HG03025 (cell line): Measurements from ENCODE around the gene UFD1.

Source experiments
- ATAC-seq: cut with Tn5 transposase; IDR thresholded peaks from one replicate; pipeline ENCODE4 v1.9.1; 2021; ENCODE audit warnings: mild to moderate bottlenecking, moderate library complexity; ENCODE audit not compliant: unreplicated experiment, low FRiP score

Gene UFD1

DNA sequence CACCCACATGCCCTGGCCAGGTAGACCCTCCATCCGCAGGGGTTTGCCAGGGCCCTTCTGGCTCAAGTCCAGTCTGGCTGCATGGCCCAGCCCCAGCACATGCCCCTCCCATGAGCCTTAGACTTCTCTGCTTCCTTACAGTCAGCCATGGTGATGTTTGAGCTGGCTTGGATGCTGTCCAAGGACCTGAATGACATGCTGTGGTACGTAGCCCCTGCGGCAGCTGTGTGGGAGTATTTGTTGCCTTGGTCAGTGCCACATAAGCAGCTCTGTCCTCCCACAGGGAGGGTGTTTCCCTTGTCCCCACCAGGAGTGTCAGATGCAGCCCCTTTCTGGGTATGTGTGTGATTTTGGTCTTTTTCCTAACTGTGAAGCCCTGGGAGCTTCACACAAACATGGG, 18.3 kb upstream of the UFD1 start:
- ATAC-seq, result no peak

DNA sequence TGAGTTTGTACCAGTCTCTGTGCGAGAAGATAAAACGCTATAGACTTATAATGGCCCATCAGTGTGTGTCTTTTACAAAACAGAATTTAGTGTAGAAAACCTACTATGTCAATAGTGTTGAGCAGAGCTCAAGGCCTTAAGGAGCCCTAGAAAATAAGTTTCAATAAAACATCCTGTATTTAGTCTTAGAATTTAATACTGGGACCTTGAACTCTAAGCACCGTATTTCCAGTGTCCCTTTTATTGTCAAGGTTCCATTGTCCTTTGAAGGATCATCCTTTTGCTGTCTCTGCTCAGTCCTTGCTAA, 17.3 kb upstream of the UFD1 start:
- ATAC-seq, result no peak

DNA sequence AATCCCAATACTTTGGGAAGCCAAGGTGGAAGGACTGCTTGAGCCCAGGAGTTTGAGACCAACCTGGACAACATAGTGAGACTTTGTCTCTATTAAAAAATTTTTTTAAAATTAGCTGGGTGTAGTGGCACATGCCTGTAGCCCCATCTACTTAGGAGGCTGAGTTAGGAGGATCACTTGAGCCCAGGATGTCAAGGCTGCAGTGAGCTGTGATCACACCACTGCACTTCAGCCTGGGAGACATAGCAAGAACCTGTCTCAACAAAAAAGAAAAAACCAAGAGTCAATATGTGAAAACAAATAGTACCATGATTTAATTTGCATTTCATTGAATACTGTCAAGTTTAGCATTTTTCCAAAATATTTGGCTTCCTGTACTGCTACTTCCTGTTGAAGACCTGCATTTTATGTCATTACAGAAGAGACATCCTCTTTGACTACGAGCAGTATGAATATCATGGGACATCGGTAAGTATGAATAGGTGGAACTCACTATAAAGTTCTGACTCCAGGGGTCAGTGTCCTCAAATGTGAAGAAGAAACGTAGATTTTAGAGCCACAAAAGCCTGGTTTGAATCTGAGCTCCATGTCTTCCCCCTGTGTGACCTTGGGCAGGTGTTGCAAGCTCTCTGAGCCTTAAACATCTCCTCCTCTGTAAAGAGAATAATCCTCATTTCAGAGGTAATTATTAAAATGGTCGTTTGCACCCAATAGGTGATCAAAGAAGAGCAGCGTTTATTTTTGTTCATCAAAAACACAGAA, 16.8 kb upstream of the UFD1 start:
- no peak for ATAC-seq

DNA sequence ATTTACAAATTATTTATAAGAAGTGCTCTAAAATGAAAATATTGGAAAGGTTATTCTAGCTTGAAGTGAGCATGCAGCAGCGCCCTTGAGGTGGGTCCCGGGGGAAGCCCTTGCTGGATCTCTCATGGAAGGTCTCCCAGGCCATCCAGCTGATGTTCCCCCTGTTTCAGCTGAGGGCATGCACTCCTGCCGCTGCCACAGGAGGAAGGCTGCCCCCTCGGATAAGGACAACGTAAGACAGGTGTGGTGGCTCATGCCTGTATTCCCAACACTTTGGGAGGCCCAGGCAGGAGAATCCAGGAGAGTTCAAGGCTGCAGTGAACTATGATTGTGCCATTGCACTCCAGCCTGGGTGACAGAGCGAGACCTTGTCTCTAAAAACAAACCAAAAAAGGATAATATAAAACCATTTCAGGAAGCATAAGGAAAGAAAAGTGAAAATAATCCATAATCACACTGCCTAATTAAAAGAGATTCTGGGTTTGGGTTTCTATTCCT, 15.7 kb upstream of the UFD1 start:
- no peak for ATAC-seq

DNA sequence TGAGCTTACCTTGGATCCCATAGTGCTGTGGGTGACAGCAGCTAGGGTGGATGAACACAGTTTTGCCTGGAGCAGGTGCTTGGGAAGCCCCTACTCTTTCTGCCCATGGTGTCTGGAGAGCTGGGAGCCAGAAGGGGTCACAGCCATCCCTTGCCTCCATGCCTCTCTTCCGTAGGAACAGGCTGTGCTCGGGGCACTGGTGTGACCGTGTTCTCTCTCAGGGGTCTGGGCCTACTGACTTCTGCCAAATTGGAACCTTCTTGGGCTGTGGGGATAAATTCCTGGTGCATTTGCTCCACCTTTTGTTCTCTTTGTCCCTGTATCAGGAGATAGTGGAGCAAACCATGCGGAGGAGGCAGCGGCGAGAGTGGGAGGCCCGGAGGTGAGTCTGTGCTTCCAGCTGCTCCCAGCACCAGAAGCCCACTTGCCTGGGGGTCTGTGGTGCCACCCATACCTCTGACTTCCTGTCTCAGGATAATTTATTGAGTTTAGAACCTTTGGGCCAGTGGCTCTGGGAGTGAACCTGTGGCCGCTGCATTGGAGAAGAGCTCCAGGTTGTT, 15.1 kb upstream of the UFD1 start:
- ATAC-seq, result no peak

DNA sequence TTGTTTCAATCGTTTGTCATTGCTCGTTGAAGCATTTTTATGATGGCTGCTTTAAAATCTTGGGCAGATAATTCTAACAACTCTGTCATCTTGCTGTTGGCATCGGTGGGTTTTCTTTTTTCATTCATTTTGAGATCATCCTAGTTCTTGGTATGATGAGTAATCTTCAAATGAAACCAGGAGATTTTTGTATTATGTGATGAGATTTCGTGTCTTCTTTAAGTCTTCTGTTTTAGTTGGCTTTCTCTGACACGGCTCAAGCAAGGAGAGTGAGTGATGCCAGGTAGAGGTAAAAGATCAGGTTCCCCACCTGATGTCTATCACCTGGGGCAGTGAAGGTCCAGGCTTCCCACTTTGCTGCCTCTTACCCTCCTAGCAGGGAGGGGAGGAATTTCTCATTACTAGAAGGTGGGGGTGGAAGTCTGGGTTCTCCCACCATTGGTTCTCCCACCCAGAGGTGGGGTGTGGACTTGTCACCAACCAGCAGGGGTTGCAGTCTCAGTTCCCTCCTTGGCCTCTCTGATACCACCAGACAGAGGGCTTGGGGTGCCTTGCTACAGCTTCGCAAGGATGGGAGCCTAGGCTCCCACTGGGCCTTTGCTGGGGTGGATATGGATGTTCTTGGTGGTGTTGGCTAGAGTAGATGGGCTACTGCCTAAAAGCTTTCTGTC, 13.6 kb upstream of the UFD1 start:
- no peak for ATAC-seq

DNA sequence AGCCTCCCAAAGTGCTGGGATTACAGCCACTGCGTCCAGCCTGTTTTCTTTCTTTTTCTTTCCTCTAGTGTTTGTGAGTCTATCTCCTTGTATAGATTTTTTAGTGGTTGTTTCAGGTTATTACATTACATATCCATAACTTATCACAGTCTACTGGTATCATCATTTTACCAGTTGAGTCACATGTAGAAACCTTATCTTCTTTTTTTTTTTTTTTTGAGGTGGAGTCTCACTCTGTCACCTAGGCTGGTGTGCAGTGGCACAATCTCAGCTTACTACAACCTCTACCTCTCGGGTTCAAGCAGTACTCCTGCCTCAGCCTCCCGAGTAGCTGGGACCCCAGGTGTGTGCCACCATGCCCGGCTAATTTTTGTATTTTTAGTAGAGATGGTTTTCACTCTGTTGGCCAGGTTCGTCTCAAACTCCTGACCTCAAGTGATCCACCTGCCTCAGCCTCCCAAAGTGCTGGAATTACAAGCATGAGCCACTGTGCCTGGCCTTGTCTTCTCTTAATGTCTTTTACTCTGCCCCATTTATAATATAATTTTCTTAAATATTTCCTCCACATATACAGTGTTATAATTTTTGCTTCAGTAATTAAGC, 11.7 kb upstream of the UFD1 start:
- no peak for ATAC-seq

DNA sequence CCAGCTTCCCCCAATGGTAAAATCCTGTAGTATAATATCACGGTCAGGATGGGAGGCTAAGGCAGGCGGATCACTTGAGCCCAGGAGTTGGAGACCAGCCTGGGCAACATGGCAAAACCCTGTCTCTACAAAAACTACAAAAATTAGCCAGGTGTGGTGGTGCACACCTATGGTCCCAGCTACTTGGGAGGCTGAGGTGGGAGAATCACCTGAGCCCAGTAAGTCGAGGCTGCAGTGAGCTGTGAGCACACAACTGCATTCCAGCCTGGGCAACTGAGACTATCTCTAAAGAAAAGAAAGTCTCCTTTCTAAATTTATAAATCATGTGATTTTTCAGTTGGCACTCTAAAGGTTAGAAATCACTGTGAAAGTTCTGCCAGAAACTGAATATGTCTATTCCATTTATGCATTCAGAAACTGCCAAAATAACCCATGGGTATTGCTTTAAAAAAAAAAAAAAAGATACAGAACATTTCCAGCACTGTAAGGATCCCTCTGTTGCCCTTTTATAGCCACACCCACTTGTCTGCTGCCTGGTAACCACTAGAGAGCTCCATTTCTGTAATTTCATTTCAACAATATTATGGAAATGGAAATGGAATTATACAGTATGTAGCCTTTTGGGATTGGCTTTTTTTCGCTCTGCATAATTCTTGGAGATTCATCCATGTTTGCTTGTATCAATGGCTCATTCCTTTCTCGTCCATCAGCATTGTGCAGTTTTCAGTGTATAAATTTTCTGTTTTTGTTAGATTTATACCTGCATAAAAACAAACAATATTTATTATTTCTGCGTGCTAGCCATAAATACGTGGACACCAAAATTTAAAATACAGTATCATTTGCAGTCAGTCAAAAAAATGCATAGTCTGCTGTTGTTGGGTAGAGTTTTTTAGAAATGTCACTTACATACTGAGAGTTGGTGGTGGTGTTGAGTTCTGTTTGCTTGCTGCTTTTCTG, 10.2 kb upstream of the UFD1 start:
- ATAC-seq, result no peak

DNA sequence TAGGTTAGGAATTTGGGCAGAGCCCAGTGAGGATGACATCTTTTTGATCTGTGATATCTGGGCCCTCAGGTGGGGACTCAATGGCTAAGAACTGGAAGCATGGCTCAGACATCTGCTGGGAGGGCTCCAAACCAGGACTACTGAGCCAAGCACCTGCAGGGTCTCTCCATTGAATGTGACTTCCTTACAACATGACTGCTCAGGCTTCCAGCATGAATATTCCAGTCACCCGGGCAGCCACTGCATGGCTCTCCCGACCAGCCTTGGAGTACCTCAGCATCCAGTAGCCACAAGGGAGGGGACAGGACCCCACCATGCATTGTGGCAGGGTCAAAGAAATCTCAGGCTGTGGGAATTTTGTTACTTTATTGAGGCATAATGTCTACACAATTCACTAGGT, 9.3 kb upstream of the UFD1 start:
- no peak for ATAC-seq

DNA sequence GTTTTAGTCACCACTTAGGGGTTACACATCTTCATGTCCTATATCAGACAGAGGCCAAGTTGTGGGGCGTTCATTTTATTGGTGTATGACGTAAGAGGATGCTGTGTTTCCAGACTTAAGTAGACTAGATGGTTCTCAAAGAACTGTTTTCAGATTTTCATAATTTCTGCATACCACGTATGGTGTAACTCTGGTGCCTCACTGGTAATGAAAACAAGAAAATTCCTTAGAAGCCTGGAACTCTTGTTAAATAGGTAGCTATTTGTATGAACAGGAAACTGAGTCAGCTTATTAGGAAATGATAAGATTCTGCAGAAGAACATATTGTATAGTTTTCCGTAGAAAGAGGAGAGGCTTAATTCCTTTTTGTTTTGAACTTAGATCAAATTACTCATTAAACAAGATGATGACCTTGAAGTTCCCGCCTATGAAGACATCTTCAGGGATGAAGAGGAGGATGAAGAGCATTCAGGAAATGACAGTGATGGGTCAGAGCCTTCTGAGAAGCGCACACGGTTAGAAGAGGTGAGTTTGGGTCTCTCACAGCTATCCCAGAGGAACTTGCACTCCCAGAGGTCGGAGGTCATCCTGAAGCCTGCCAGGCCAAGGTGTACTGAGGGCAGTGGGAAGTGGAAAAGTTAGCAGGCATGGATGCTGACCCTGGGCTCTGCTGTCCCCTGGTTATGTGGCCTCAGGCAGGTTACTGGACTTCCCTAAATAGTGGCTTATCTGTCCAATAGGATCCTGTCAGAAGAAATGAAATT, 4.7 kb upstream of the UFD1 start:
- no peak for ATAC-seq

DNA sequence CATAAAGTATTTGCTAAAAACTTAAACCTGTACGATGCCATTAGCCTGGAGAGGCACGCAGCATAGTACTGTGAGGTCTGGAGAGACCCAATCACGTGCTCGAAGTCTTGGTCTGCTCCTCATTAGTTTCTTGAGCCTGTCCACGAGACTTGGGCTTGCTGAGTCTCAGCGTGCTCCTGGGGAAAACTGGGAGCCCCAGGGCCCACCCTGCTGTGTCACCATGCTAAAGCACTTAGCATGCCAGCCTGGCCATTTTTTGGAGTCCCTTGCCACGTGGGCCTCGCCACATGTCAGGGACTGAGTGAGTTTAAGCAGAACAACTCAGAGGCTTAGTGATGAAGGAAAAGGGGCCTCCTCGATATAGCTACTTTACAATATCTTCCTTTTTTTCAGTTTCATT, 3.3 kb upstream of the UFD1 start:
- no peak for ATAC-seq

DNA sequence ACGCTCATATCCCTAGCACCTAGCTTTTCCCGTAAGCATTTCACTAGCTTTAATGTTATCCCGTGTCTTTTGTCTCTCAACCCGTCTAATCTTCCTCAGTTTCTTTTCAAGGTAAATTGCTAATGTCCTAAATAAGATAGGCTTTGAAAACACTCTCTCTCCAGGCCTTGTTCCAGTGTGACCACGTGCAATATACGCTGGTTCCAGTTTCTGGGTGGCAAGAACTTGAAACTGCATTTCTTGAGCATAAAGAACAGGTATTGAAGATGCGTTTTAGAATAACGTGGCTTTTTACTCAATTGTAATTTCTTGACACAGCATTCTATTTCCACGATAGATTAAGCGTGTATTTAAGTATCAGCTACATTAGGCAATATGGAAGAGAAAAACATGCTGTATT, 1.8 kb upstream of the UFD1 start:
- no peak for ATAC-seq

DNA sequence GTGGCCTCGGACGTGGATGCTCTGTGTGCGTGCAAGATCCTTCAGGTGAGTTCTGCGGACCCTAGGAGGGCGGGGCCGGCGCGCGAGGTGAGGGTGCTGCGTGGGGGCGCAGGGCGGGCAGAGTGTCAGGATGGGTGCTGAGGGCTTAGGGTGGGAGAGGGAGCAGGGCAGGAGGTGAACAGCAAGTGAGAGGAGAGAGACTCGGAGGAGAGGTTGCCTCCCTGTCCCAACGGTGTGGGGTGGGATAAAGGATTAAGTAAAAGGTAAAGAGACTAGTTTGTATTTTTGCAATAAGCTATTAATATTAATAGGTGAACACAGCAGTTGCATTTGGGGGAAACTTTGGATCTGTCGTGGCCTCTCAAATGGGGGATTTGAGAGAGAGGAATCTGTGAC, 1.2 kb upstream of the UFD1 start:
- no peak for ATAC-seq

DNA sequence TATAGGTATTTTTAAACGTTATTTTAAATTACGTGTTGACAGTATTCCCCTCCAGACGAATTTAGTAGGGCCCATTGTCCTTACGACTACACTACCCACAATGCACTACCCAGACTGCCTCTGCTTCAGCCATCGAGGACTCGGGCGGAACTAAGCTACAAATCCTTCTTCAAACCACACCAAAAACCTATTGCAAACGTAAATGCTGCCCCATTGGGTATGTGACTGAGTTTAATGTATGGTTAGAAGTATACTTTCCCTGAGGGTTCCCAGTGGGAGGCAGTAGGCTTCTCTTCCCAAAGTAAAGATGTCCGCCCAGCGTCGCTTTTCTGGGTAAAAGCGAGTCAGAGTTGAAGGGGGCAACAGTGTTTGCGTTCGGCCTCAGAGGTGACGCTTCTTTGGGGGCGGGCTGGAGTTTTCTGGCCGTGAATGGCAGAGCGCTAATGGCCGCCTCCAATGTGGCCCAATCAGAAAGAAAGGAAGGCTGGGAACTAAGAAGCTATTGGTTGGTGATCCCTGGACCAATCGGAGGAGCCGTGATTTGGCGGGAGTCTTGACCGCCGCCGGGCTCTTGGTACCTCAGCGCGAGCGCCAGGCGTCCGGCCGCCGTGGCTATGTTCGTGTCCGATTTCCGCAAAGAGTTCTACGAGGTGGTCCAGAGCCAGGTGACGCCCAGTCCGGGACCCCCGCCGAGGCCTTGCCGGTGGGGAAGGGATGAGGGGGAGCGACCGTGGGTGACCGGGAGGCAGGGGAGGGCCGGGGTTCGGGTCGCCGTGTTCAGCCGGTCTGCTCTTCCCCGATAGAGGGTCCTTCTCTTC, 571 bp upstream of the UFD1 start, which contains the start of gene CDC45:
TSS of gene CDC45 (plus strand) at position 566 of the 818 bp plus-strand sequence. CDS start at position 615, 49 bp downstream.
- peak; percentile 73 for ATAC-seq

DNA sequence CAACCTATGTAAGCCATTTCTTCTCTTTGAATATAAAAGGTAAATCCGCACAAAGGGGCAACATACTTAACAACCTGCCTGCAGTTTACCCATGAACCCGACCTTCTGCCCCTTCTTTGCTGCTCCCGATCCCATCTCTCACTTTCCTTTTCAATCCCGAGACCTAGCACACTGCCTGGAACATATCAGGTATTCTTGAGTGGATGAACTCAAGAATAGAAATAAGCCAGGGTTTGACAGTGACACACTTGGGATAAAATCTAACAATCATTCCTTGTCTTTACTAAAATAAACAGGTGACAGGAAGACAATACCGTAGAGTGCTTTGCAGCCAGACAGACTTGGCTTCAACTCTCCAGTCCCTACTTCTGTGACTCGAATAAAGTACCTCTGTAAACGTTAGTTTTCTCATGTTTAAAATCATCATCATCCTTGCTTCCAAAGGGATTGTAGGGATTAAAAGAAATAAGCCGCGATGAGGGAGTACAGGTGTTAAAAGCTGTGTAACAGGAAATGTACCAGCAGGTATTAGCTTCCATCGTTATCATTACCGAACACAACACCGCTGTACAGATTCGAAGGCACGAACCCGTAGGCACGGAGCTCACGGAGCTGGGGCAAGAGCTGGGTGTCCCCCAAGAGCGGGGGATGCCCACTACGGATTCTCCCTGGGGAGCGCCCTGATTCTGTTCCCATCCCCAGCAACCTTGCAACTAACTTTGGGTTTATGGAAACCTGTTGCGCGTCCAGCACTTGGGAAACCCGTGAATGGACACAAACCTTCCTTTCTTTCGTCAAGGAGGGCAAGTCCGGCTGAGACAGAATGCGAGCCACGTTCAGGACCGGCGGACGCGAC, 720 bp downstream of the UFD1 start:
- ATAC-seq, result no peak

DNA sequence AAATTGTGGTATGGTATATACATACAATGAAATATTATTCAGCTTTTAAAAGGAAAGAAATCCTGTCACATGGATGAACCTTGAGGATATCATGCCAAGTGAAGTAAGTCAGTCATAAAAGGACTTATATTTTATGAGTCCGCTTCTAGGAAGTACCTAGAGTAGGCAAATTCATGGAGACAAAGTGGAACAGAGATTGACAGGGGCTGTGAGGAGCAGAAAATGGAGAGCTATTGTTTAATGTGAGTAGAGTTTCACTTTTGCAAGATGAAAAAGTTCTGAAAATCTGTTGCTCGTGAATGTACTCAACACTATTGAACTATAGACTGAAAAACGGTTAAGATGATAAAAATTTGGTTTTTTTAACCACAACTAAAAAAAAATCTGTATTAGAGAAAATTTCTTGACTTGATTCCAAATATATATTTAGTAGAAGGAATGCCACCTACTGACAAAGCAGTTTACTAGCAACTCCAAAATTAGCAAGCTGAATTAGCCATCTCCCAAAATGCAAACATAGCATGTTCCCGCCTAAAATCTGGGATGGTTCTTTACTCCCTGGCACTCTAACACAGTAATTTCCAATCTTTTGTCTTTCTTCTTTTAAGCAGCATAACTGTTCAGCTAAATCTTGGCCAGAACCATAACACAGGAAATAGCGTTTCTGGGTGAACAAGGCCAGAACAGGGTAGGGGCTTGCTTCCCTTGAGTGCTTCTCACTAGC, 1.5 kb downstream of the UFD1 start:
- no peak for ATAC-seq

DNA sequence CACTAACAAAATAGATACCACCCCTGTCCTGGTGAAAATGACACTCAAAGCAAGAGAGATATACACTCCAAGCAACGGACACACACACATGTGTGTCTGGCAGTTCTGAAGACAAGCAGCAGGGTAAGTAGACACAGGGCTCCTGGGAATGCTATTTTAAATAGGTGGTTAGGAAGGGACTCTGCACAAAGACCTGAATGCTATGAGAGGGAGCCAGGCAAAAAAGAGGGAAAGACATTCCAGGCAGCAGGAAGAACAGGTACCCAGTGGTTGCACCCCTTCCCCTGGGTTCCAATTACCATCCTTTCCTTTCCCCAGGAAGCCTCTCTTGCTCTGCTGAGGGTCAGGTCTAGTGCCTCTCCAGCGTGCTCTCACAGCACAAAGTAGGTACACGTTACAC, 3.0 kb downstream of the UFD1 start:
- ATAC-seq, result no peak
